GM19372 (cell line): Measurements from ENCODE around the gene PRKCB.
"Not testable (repeated sequence)": the region's sequence is repeated elsewhere in the genome, so short reads cannot be mapped to it uniquely, and the experiment has no call there.

Source experiments
- ATAC-seq: cut with Tn5 transposase; IDR thresholded peaks from one replicate; pipeline ENCODE4 v1.9.1; 2021; ENCODE audit warnings: mild to moderate bottlenecking, low read depth, moderate library complexity; ENCODE audit not compliant: unreplicated experiment

Gene PRKCB

GRCh38 chr16:24191876-24192402, 356.2 kb downstream of the PRKCB start:
- no peak for ATAC-seq

DNA sequence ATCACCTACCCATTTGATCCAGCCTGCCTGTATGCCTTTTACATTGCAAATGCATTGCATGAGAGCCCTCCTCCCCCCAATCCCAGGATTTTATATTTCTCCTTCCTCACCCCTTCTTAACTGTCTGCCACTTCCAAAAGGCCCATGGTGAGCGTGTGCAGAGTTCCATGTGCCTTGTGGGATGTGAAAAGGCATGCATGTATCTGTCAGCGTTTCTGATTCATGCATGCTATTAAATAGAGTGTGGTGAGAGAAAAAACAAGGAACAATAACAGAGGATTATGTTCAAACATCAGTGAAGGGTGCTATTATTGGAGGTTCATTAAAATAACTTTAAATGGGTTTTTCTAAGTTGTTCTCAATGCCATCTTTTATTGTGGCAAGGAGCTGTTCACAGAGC, 359.4 kb downstream of the PRKCB start:
- no peak for ATAC-seq

DNA sequence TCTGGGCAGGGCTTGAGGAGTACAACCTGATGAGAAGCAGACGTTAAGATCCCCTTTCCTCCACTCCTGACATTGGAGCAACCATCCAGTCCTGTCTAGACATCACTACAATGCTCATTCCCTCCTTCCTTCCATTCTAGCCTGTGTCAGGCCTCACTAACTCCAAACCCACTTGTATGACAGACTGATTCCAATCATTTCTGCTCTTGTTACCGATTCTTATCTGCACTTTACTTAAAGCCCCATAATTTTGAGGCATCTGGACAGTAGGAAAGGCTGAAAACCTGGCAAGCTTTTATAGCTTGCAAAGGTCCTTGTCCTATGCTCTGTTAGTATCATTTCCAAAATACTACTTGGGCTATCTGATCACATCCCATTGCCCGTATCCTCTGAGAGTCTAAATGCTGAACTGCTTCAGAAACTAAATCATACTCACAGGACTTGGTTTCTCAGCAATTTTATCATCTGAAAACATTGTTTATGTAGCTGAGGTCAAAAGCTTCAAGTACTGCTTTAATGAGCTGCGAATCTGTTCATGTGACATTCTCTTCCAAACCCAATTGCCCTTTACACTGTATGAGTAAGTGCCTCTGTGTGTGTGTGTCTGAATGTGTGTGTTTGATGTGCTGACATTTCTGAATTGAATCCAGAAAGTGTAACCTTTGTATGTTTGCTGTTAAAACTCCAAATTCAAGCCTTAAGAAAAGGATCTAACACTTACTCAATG, 363.2 kb downstream of the PRKCB start:
- ATAC-seq = no peak

DNA sequence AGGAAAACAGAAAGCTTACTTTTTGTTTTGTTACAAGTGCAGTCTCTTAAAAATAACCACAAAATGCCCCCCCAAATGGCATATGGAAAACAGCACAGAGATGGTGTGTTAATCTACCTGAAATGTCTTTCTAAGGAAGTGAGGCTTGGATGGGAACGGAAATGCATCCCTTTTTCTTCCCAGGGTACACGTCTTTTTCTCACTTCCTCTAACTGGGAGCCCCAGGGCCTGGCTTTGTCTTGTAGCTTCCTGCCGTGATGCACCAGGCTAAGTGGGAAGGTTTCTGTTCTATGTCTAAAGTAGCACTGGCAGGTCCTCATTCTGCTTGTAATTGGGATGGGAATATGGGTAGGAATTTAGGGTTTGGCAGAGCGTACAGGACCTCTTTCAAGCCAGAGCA, 367.9 kb downstream of the PRKCB start:
- ATAC-seq = no peak

GRCh38 chr16:24204150-24204665, 368.4 kb downstream of the PRKCB start:
- ATAC-seq = no peak

- ATAC-seq = no peak
These were observed 371.1 kb downstream of the PRKCB start for GRCh38 chr16:24206926-24207325.

DNA sequence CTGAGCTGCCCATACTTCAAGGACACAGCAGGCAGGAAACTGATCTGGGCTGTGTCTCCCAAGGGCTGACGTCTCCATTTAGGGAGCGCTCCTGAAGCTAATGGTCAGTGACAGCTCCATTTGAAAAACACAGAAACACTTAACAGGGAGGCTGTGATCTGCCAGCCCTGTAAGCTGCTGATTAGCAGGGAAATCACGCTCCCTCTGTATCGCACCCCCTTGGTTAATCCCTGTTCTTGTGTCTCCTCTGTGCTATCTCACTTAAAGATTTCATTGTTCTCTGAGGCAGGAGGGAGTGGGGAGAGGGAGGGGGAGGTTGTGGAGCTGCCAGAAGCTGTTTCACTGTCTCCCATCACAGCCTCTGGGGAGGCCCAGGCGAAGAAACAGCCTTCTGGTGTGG, 372.9 kb downstream of the PRKCB start:
- no peak for ATAC-seq

GRCh38 chr16:24214992-24215391, 379.2 kb downstream of the PRKCB start:
- ATAC-seq = no peak

GRCh38 chr16:24216961-24217360, 381.2 kb downstream of the PRKCB start:
- no peak for ATAC-seq

- ATAC-seq = no peak
These were observed 381.7 kb downstream of the PRKCB start for GRCh38 chr16:24217461-24217860.

DNA sequence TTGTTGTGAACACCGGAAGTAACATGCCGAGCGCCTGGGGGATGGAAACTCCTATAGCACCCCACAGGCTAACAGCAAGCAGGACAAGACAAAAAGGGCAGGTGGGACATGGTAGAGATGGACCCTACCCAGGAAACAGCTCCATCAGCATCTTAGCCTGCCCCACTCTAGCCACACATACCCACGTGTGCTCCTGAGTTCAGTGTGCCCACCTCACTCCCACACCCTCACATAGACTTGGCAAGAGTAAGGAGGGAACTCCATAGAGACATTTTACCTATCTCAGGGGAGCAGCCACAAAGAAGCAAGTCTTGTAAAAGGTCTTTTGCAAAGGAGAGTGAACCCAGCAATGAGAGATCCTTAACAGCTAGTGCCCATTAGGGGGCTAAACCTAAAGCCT, 382.5 kb downstream of the PRKCB start:
- no peak for ATAC-seq

- no peak for ATAC-seq
These were observed 385.4 kb downstream of the PRKCB start for GRCh38 chr16:24221219-24221618.

GRCh38 chr16:24228514-24228913, 392.7 kb downstream of the PRKCB start:
- no peak for ATAC-seq

- no peak for ATAC-seq
These were observed 397.2 kb downstream of the PRKCB start for GRCh38 chr16:24232936-24233335.

- ATAC-seq = no peak
These were observed 399.0 kb downstream of the PRKCB start for GRCh38 chr16:24234737-24235136.

DNA sequence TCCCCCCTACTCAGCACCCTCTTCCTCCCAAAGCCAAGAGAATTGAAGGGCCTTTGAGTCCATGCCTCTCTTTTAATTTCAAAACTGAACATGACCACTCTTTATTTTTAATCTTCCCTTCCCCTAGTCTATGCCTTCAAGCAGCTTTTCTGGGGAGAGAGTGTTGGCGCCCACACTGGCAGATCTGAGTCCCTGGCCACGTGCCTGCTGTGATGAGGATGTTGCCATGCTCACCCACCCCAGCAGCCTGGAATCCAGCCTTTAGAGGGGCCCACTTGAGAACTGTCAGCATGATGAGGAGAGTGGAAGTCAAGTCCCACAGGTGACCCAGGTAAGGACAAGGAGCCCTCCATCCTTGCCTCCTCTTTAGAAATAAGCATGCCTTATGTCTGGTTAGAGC, 400.0 kb downstream of the PRKCB start:
- ATAC-seq = no peak

DNA sequence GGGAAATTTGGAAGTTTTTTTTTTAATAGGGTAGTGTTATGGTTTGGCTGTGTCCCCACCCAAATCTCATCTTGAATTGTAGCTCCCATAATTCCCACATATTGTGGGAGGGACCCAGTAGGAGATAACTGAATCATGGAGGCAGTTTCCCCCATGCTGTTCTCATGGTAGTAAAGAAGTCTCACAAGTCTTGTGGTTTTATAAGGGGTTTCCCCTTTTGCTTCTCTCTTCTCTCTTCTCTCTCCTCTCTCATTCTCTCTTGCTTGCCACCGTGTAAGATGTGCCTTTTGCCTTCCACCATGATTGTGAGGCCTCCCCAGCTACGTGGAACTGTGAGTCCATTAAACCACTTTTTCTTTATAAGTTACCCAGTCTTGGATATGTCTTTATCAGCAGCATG, 403.1 kb downstream of the PRKCB start:
- ATAC-seq = not testable (repeated sequence)

DNA sequence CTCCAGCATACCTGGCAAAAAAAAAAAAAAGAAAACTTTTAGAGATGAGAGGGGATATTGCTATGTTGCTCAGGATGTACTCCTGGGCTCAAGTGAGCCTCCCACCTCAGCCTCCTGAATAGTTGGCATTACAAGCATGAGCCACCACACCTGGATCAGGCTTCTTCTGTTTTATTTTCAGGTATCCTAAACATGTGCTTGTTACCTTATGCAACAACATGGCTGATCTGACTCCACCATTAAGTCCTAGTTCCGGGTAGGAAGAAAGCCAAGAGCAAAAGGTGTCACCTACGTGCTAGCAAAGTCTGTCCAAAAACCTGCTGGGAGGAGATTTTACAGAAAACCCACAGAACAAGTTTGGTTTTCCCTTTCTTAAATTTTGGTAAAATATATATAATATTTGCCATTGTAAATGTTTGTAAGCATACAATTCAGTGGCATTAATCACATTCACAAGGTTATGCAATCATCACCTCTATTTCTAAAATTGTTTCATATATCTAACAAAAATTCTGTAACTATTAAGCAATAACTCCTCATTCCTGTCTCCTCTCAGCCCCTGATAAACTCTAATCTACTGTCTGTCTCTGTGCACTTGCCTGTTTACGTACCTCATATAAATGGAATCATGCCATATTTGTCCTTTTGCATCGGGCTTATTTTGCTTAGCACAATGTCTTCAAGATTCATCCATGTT, 411.3 kb downstream of the PRKCB start:
- no peak for ATAC-seq

GRCh38 chr16:24253192-24253591, 417.4 kb downstream of the PRKCB start:
- no peak for ATAC-seq

- ATAC-seq = no peak
These were observed 419.9 kb downstream of the PRKCB start, which contains the start of gene CACNG3 for GRCh38 chr16:24255456-24256371. TSS of gene CACNG3 (plus strand) at chr16:24256335. CDS start at chr16:24256755, 420 bp downstream.

DNA sequence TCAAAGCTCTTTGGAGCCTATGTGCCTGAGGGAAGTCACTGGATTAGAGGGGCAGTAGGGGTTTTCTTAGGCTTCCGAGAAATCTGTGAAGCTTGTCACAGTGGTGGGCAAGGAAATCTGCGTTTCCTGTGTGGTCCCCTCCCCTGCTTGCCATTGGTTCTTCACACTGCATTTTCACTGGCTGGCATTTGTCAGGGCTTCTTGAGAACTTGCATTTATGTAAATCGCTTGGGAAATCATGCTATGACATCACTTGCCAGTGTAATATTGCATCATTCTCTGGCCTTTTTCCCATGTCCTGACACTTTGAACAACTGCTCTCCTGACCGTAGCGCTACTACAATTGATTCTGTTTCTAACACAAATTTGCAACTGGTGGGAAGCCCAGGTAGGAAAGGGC, 422.2 kb downstream of the PRKCB start:
- no peak for ATAC-seq
